Hippocampal formation (tissue), 2 donors: ENCODE data around the gene NTRK3.
"Not testable (repeated sequence)": the region's sequence is repeated elsewhere in the genome, so short reads cannot be mapped to it uniquely, and the experiment has no call there.

Experiments
- DNase-seq, 2 donors: peaks; one replicate each; lab custom pipeline; 2025; lab: John Stamatoyannopoulos, UW

The NTRK3 gene

GRCh38 chr15:87877114-87877810 is 379.3 kb downstream of the NTRK3 start:
- DNase-seq, result no peak

- DNase-seq, result peak in 1 of 2 donors; percentile 48
Measured at GRCh38 chr15:87874896-87875711, 381.4 kb downstream of the NTRK3 start.

- DNase-seq, result no peak
Measured at GRCh38 chr15:87873516-87873915, 383.0 kb downstream of the NTRK3 start.

- DNase-seq, result no peak
Measured at GRCh38 chr15:87871731-87872320, 384.7 kb downstream of the NTRK3 start.

GRCh38 chr15:87871258-87871681 is 385.3 kb downstream of the NTRK3 start:
- no peak for DNase-seq

GRCh38 chr15:87866961-87867360 is 389.6 kb downstream of the NTRK3 start:
- no peak for DNase-seq

- no peak for DNase-seq
Measured at GRCh38 chr15:87863152-87863551, 393.4 kb downstream of the NTRK3 start.

- DNase-seq, result no peak
Measured at GRCh38 chr15:87860743-87861142, 395.8 kb downstream of the NTRK3 start.

GRCh38 chr15:87858651-87859050 is 397.9 kb downstream of the NTRK3 start:
- DNase-seq, result no peak

- no peak for DNase-seq
Measured at GRCh38 chr15:87851497-87851896, 405.0 kb downstream of the NTRK3 start.

- no peak for DNase-seq
Measured at GRCh38 chr15:87850916-87851315, 405.6 kb downstream of the NTRK3 start.

- no peak for DNase-seq
Measured at GRCh38 chr15:87849181-87849580, 407.4 kb downstream of the NTRK3 start.

GRCh38 chr15:87848012-87848411 is 408.5 kb downstream of the NTRK3 start:
- no peak for DNase-seq

- DNase-seq, result no peak
Measured at GRCh38 chr15:87846746-87847145, 409.8 kb downstream of the NTRK3 start.

GRCh38 chr15:87843312-87843711 is 413.2 kb downstream of the NTRK3 start:
- DNase-seq, result no peak

- no peak for DNase-seq
Measured at GRCh38 chr15:87841426-87841998, 415.0 kb downstream of the NTRK3 start.

GRCh38 chr15:87835830-87836229 is 420.7 kb downstream of the NTRK3 start:
- DNase-seq, result not testable (repeated sequence)

- not testable (repeated sequence) for DNase-seq
Measured at GRCh38 chr15:87833333-87833732, 423.2 kb downstream of the NTRK3 start.

- no peak for DNase-seq
Measured at GRCh38 chr15:87829332-87830050, 427.0 kb downstream of the NTRK3 start.

GRCh38 chr15:87828608-87829007 is 427.9 kb downstream of the NTRK3 start:
- DNase-seq, result no peak

GRCh38 chr15:87827131-87827530 is 429.4 kb downstream of the NTRK3 start:
- no peak for DNase-seq
